Body of pancreas (tissue), 4 donors: Measurements from ENCODE around the gene NOLC1. TPM values are rescaled to one million over a fixed set of nuclear protein-coding genes. Genes with fewer than 3 reads are reported as not detected.

Source experiments
- ATAC-seq: fragments of 150-250 bp; one replicate; pipeline ENCODE4 v1.9.1; 2016
- DNase-seq, 4 donors: peaks; one replicate each; pipeline ENCODE4 v3.0.0-alpha.2; 2019
- H3K27ac ChIP-seq, 4 donors: fragments of 200-600 bp; sonication (generic); 1 replicate in 3 of 4; 2 replicates in 1 of 4; pipeline versions ENCODE4 v1.5.1 to v1.6.1; 2016 to 2019; ENCODE audit warnings: mild to moderate bottlenecking in 1 of 4, mixed read lengths in 1 of 4, moderate library complexity in 1 of 4
- H3K27me3 ChIP-seq, 2 donors: fragments of 200-600 bp; sonication (generic); one replicate each; pipeline ENCODE4 v1.6.0; 2016; ENCODE audit warnings: mild to moderate bottlenecking in 1 of 2
- H3K36me3 ChIP-seq, 2 donors: fragments of 200-600 bp; sonication (generic); replicated peaks in 1 of 2; 2 replicates each; pipeline ENCODE4 v1.5.1; 2016; ENCODE audit warnings: low read depth in 2 of 2; ENCODE audit not compliant: insufficient read depth in 1 of 2
- H3K4me1 ChIP-seq: fragments of 200-600 bp; sonication (generic); one replicate; pipeline ENCODE4 v1.6.0; 2016
- H3K4me3 ChIP-seq, 2 donors: fragments of 200-600 bp; sonication (generic); 1 replicate in 1 of 2; 2 replicates in 1 of 2; pipeline ENCODE4 v1.5.1; 2016 to 2019
- H3K9me3 ChIP-seq, 3 donors: fragments of 200-600 bp; sonication (generic); 1 replicate in 2 of 3; 2 replicates in 1 of 3; pipeline ENCODE4 v1.5.1; 2016
- CTCF ChIP-seq, 7 experiments: fragments of 450-650 bp in 4 of 7; fragments of 200-600 bp in 3 of 7; sonication (generic) in 3 of 7; IDR thresholded peaks; one replicate each; pipeline ENCODE4 v1.5.1; 2016 to 2019; ENCODE audit warnings: antibody characterized with exemption in 7 of 7
- POLR2A ChIP-seq, 3 donors: fragments of 450-650 bp; IDR thresholded peaks; one replicate each; pipeline ENCODE4 v1.6.1; 2016; ENCODE audit warnings: antibody characterized with exemption in 3 of 3, mild to moderate bottlenecking in 2 of 3
- WGBS, 2 donors: methylation state at CpG; one replicate each; pipeline ENCODE4 v1.1.5; 2017; 5-methylcytosine and 5-hydroxymethylcytosine counted together
- intact Hi-C: fragments of 100-400 bp; cut with DNase I; formaldehyde crosslinking; loops from one replicate; pipeline ENCODE4 v1.15.1; 2023
- total RNA-seq, 2 donors: library from RNA; depleted of rRNA; stranded (reverse); fragments of >200 nt; gene quantifications; one replicate each; pipeline ENCODE4 v1.1.0, GENCODE V29; 2016

NOLC1 gene
- total RNA-seq, 2 donors from 2014 or later, result 26.0 to 33.7 TPM

GRCh38 chr10:102141583-102142107 is 10.5 kb upstream of the NOLC1 start:
- peaks cover 0 to 25% of the 10 kb centered on the region in 2 donors for H3K36me3 ChIP-seq
- intact Hi-C loops, result no loop called here
- H3K4me3 ChIP-seq, result no peak overlapping the region
- H3K4me1 ChIP-seq, result peaks cover 2% of the 10 kb centered on the region
- TF ChIP-seq POLR2A (IDR thresholded peaks at IDR 0.05) (no peak), CTCF (IDR thresholded peaks at IDR 0.05) (no peak)
- DNase-seq, result no peak
- H3K27ac ChIP-seq, result no peak overlapping the region
- no peak for ATAC-seq
- no peaks in the 10 kb centered on the region for H3K9me3 ChIP-seq
- 79 to 93% methylated on average over 2 to 4 of the region's 4 CpGs for WGBS, 2 donors
- no peaks in the 10 kb centered on the region for H3K27me3 ChIP-seq

GRCh38 chr10:102146971-102147428 is 5.2 kb upstream of the NOLC1 start:
- no peaks in the 10 kb centered on the region for H3K9me3 ChIP-seq
- DNase-seq (no peak), ATAC-seq (no peak)
- no peaks in the 10 kb centered on the region for H3K27me3 ChIP-seq
- TF ChIP-seq POLR2A (IDR thresholded peaks at IDR 0.05) (no peak), CTCF (IDR thresholded peaks at IDR 0.05) (no peak)
- no peak overlapping the region for H3K27ac ChIP-seq
- no peak overlapping the region for H3K4me3 ChIP-seq
- intact Hi-C loops, result no loop called here
- H3K36me3 ChIP-seq, result peaks cover 6 to 16% of the 10 kb centered on the region in 2 donors
- WGBS, 2 donors, result 92 to 95% methylated on average over 14 to 17 of the region's 17 CpGs
- peaks cover 8% of the 10 kb centered on the region for H3K4me1 ChIP-seq

- WGBS, 2 donors, result 100% methylated on average over 1 of the region's 1 CpG
- no peak for DNase-seq
- no peaks in the 10 kb centered on the region for H3K27me3 ChIP-seq
- no peak overlapping the region for H3K27ac ChIP-seq
- intact Hi-C loops, result no loop called here
- H3K36me3 ChIP-seq, result peaks cover 6 to 16% of the 10 kb centered on the region in 2 donors
- H3K4me1 ChIP-seq, result peaks cover 8% of the 10 kb centered on the region
- no peak for ATAC-seq
- H3K4me3 ChIP-seq, result no peak overlapping the region
- H3K9me3 ChIP-seq, result no peaks in the 10 kb centered on the region
- TF ChIP-seq POLR2A (IDR thresholded peaks at IDR 0.05) (no peak), CTCF (IDR thresholded peaks at IDR 0.05) (no peak)
Observed at GRCh38 chr10:102147561-102147960, 4.6 kb upstream of the NOLC1 start.

- H3K27me3 ChIP-seq, result no peaks in the 10 kb centered on the region
- no peaks in the 10 kb centered on the region for H3K9me3 ChIP-seq
- intact Hi-C loops, result no loop called here
- peaks cover 15% of the 10 kb centered on the region for H3K4me1 ChIP-seq
- H3K4me3 ChIP-seq, result no peak overlapping the region
- TF ChIP-seq POLR2A (IDR thresholded peaks at IDR 0.05) (no peak), CTCF (IDR thresholded peaks at IDR 0.05) (no peak)
- H3K27ac ChIP-seq, result no peak overlapping the region
- H3K36me3 ChIP-seq, result peaks cover 6 to 13% of the 10 kb centered on the region in 2 donors
- 91 to 93% methylated on average over 13 of the region's 13 CpGs for WGBS, 2 donors
- DNase-seq (no peak), ATAC-seq (no peak)
Observed at GRCh38 chr10:102148275-102148674, 3.9 kb upstream of the NOLC1 start.
